HepG2 (cell line): Measurements from ENCODE around the gene PMIS2. TPM values are rescaled to one million over a fixed set of nuclear protein-coding genes. Genes with fewer than 3 reads are reported as not detected.

Experiments used
- CENPX ChIP-seq: sonication (generic); formaldehyde crosslinking; IDR thresholded peaks from 2 replicates; pipeline ENCODE4 v1.9.0; 2021; ENCODE audit warnings: mild to moderate bottlenecking, missing genetic modification reagents, moderate library complexity
- HNF4A ChIP-seq: sonication (generic); formaldehyde crosslinking; IDR thresholded peaks from 2 replicates; pipeline ENCODE4 v1.4.0; 2020; ENCODE audit warnings: missing genetic modification reagents
- MAFK ChIP-seq, 2 experiments: IDR thresholded peaks in 1 of 2; conservative IDR thresholded peaks in 1 of 2; 2 replicates each; pipeline ENCODE4 v1.6.1; 2011; ENCODE audit warnings: improper control_type of control experiment in 2 of 2, low read length in 2 of 2
- PCBP2 ChIP-seq: fragments of 200-400 bp; formaldehyde crosslinking; optimal IDR thresholded peaks from 2 replicates; pipeline ENCODE3; 2018; ENCODE audit warnings: low read length, low read depth; ENCODE audit not compliant: poor library complexity, severe bottlenecking
- RBM39 ChIP-seq: fragments of 200-400 bp; formaldehyde crosslinking; IDR thresholded peaks from one replicate; pipeline ENCODE4 v1.6.1; 2018; ENCODE audit warnings: antibody characterized with exemption, mild to moderate bottlenecking, low read depth, low read length; ENCODE audit not compliant: poor library complexity, severe bottlenecking
- RELA ChIP-seq: sonication (generic); formaldehyde crosslinking; IDR thresholded peaks from 2 replicates; pipeline ENCODE4 v1.4.0; 2020; ENCODE audit warnings: missing genetic modification reagents
- SRSF4 ChIP-seq: fragments of 200-400 bp; formaldehyde crosslinking; IDR thresholded peaks from one replicate; pipeline ENCODE4 v1.6.1; 2018; ENCODE audit warnings: mild to moderate bottlenecking, low read depth, low read length, moderate library complexity; ENCODE audit not compliant: poor library complexity, severe bottlenecking
- TARDBP ChIP-seq: sonication (generic); formaldehyde crosslinking; IDR thresholded peaks from 2 replicates; pipeline ENCODE4 v1.8.0; 2022; ENCODE audit warnings: mild to moderate bottlenecking, missing genetic modification reagents
- ZNF143 ChIP-seq: sonication (generic); formaldehyde crosslinking; IDR thresholded peaks from 2 replicates; pipeline ENCODE4 v1.4.0; 2020; ENCODE audit warnings: missing genetic modification reagents
- ZNF30 ChIP-seq: sonication (generic); formaldehyde crosslinking; IDR thresholded peaks from 2 replicates; pipeline ENCODE4 v1.5.0; 2020; ENCODE audit warnings: mild to moderate bottlenecking, missing genetic modification reagents
- ZNF563 ChIP-seq: sonication (generic); formaldehyde crosslinking; IDR thresholded peaks from 2 replicates; pipeline ENCODE4 v1.8.0; 2022; ENCODE audit warnings: mild to moderate bottlenecking, moderate library complexity, missing genetic modification reagents
- polyA plus RNA-seq, 8 experiments: library from polyadenylated mRNA; depleted of rRNA in 3 of 8; stranded (reverse) in 7 of 8; unstranded in 1 of 8; fragments of >200 nt; fragmentation: Illumina TruSeq in 4 of 8; extraction: Trizol in 4 of 8; gene quantifications; 2 replicates each; pipeline versions ENCODE4 v1.2.1 to v1.2.3, GENCODE V29; 2011 to 2016; ENCODE audit warnings: low read depth in 4 of 8, missing spikeins in 1 of 8, mixed read lengths in 1 of 8; ENCODE audit not compliant: insufficient read depth in 1 of 8
- total RNA-seq, 5 experiments: library from RNA; depleted of rRNA; stranded (reverse); fragments of >200 nt; fragmentation: Illumina TruSeq; extraction: Trizol; gene quantifications; 2 replicates each; pipeline ENCODE4 v1.2.3, GENCODE V29; 2016; ENCODE audit warnings: low read depth in 1 of 5
- TF ChIP-seq, protein P1 (sequence below): sonication (generic); formaldehyde crosslinking; IDR thresholded peaks from 2 replicates; pipeline ENCODE4 v1.9.0; 2021; ENCODE audit warnings: missing genetic modification reagents, borderline replicate concordance
- TF ChIP-seq, protein P2 (sequence below): sonication (generic); formaldehyde crosslinking; IDR thresholded peaks from 2 replicates; pipeline ENCODE4 v1.4.0; 2020; ENCODE audit warnings: mild to moderate bottlenecking, low read depth, missing genetic modification reagents
- TF ChIP-seq, protein P3 (sequence below), 2 experiments: IDR thresholded peaks; 2 replicates each; pipeline ENCODE4 v1.6.1; 2011 to 2012; ENCODE audit warnings: low read length in 2 of 2, borderline replicate concordance in 1 of 2, low read depth in 1 of 2, mild to moderate bottlenecking in 1 of 2, moderate library complexity in 1 of 2
- TF ChIP-seq, protein P4 (sequence below), 2 experiments: fragments of 450-650 bp in 1 of 2; sonication (generic) in 1 of 2; formaldehyde crosslinking; IDR thresholded peaks; 2 replicates each; pipeline versions ENCODE4 v1.5.0 to v1.8.0; 2020 to 2022; ENCODE audit warnings: mild to moderate bottlenecking in 1 of 2, missing genetic modification reagents in 1 of 2
- TF ChIP-seq, protein P5 (sequence below): sonication (generic); formaldehyde crosslinking; IDR thresholded peaks from 2 replicates; pipeline ENCODE4 v1.9.0; 2022; ENCODE audit warnings: missing genetic modification reagents, mild to moderate bottlenecking, borderline replicate concordance

PMIS2 gene
- total and polyA plus RNA-seq, 2 of the 13 experiments (the other 11 are each of a cell fraction or from before 2014, with no cell fraction given), result not detected

DNA sequence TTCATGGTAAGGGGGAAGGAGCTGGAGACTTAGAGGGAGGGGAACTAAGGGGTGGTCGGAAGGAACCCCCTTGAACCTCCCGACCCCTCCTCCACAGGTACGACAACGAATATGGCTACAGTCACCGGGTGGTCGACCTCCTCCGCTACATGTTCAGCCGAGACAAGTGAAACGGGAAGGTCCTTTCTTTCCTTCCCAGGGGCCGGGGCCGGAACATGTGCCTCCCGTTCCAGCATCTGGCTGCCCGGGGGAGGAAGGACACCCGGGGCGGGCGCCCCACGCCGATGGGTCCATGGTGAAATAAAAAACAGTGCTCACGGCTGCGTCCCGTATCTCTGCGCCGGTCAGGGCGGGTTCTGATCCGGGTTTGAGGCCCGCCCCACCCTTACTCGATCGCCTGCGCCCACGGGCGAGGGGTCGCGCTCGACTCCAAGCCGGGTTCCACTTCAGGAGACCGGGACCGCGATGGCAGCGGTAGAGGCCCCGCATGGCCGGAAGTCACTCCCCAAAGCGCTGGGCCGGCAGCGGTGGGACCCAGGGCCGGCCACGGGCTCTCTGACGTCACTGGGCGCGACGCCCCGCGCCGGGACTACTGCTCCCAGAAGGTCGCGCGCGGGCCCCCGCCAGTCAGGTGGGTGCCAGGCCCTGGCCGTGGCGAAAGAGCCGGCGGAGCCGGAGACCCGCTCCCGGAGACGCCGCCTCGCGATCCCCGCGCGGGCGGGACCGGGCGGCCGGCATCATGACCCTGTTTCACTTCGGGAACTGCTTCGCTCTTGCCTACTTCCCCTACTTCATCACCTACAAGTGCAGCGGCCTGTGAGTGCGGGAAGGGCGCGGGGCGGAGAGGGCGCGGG, 40.7 kb upstream of the PMIS2 start, which contains the start of gene TMEM147 (continued):
- TF ChIP-seq, protein P1, sequence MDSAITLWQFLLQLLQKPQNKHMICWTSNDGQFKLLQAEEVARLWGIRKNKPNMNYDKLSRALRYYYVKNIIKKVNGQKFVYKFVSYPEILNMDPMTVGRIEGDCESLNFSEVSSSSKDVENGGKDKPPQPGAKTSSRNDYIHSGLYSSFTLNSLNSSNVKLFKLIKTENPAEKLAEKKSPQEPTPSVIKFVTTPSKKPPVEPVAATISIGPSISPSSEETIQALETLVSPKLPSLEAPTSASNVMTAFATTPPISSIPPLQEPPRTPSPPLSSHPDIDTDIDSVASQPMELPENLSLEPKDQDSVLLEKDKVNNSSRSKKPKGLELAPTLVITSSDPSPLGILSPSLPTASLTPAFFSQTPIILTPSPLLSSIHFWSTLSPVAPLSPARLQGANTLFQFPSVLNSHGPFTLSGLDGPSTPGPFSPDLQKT (CRISPR knock-in tag), result peak; percentile 83; the same call in 1 of the 2 replicates
- TF ChIP-seq ZNF30 (CRISPR knock-in tag) (no peak), ZNF143 (CRISPR knock-in tag) (peak; percentile 94), CENPX (no peak), ZNF563 (CRISPR knock-in tag) (peak; percentile 84), RELA (CRISPR knock-in tag) (peak; percentile 34; the same call in 1 of the 2 replicates), TARDBP (peak; percentile 81), SRSF4 (no peak), HNF4A (no peak), RBM39 (peak; percentile 78), MAFK (conservative IDR thresholded peaks at IDR 0.05 in 1 of 2, IDR thresholded peaks at IDR 0.05 in 1 of 2; ENCODE audit: low read length in 2 of 2) (no peak), PCBP2 (no peak)
- TF ChIP-seq, protein P2, sequence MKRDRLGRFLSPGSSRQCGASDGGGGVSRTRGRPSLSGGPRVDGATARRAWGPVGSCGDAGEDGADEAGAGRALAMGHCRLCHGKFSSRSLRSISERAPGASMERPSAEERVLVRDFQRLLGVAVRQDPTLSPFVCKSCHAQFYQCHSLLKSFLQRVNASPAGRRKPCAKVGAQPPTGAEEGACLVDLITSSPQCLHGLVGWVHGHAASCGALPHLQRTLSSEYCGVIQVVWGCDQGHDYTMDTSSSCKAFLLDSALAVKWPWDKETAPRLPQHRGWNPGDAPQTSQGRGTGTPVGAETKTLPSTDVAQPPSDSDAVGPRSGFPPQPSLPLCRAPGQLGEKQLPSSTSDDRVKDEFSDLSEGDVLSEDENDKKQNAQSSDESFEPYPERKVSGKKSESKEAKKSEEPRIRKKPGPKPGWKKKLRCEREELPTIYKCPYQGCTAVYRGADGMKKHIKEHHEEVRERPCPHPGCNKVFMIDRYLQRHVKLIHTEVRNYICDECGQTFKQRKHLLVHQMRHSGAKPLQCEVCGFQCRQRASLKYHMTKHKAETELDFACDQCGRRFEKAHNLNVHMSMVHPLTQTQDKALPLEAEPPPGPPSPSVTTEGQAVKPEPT (CRISPR knock-in tag), result no peak
- TF ChIP-seq, protein P3, sequence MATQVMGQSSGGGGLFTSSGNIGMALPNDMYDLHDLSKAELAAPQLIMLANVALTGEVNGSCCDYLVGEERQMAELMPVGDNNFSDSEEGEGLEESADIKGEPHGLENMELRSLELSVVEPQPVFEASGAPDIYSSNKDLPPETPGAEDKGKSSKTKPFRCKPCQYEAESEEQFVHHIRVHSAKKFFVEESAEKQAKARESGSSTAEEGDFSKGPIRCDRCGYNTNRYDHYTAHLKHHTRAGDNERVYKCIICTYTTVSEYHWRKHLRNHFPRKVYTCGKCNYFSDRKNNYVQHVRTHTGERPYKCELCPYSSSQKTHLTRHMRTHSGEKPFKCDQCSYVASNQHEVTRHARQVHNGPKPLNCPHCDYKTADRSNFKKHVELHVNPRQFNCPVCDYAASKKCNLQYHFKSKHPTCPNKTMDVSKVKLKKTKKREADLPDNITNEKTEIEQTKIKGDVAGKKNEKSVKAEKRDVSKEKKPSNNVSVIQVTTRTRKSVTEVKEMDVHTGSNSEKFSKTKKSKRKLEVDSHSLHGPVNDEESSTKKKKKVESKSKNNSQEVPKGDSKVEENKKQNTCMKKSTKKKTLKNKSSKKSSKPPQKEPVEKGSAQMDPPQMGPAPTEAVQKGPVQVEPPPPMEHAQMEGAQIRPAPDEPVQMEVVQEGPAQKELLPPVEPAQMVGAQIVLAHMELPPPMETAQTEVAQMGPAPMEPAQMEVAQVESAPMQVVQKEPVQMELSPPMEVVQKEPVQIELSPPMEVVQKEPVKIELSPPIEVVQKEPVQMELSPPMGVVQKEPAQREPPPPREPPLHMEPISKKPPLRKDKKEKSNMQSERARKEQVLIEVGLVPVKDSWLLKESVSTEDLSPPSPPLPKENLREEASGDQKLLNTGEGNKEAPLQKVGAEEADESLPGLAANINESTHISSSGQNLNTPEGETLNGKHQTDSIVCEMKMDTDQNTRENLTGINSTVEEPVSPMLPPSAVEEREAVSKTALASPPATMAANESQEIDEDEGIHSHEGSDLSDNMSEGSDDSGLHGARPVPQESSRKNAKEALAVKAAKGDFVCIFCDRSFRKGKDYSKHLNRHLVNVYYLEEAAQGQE (IDR thresholded peaks at IDR 0.05; ENCODE audit: borderline replicate concordance in 1 of 2, low read depth in 1 of 2, low read length in 2 of 2), result peak in 1 of 2 experiments; percentile 43; a peak in 1 of 4 replicates
- TF ChIP-seq, protein P4, sequence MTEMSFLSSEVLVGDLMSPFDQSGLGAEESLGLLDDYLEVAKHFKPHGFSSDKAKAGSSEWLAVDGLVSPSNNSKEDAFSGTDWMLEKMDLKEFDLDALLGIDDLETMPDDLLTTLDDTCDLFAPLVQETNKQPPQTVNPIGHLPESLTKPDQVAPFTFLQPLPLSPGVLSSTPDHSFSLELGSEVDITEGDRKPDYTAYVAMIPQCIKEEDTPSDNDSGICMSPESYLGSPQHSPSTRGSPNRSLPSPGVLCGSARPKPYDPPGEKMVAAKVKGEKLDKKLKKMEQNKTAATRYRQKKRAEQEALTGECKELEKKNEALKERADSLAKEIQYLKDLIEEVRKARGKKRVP (CRISPR knock-in tag; IDR thresholded peaks at IDR 0.05), result peak in 1 of 2 experiments; percentile 51; a peak in 2 of 4 replicates
- TF ChIP-seq, protein P5, sequence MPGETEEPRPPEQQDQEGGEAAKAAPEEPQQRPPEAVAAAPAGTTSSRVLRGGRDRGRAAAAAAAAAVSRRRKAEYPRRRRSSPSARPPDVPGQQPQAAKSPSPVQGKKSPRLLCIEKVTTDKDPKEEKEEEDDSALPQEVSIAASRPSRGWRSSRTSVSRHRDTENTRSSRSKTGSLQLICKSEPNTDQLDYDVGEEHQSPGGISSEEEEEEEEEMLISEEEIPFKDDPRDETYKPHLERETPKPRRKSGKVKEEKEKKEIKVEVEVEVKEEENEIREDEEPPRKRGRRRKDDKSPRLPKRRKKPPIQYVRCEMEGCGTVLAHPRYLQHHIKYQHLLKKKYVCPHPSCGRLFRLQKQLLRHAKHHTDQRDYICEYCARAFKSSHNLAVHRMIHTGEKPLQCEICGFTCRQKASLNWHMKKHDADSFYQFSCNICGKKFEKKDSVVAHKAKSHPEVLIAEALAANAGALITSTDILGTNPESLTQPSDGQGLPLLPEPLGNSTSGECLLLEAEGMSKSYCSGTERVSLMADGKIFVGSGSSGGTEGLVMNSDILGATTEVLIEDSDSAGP (CRISPR knock-in tag), result peak; percentile 77; the same call in 1 of the 2 replicates
